GM18517 (cell line): Measurements from ENCODE around the gene OR4D2.
"Not testable (repeated sequence)": the region's sequence is repeated elsewhere in the genome, so short reads cannot be mapped to it uniquely, and the experiment has no call there.

Source experiments
- ATAC-seq: cut with Tn5 transposase; IDR thresholded peaks from one replicate; pipeline ENCODE4 v1.9.1; 2021; ENCODE audit warnings: mild to moderate bottlenecking, moderate library complexity; ENCODE audit not compliant: unreplicated experiment

Gene OR4D2

DNA sequence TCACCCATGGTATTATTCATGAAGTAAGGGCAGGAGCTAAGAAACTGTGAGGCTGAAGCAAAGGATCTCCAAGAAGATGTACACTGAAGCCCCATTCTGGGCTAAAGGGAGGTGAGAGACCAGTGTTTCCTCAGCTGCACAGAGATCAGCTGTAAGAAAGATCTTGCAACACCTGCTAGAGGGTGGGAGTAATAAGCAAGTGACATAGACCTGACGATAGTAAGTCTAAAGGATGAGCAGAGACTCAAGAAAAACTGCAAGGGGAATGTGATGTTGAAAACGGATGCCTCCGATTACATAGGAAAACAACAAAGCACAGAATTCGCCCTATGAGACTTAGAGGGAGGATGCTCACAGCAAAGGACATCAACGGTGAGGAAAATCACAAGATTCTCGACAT lies at the start of gene OR4D2:
Gene OR4D2 (plus strand): TSS at position 301 of the 400 bp plus-strand sequence. CDS start 2,674 bp downstream, outside the sequence.
- no peak for ATAC-seq

- ATAC-seq: no peak
Measured at GRCh38 chr17:58117382-58117781, 49.4 kb upstream of the OR4D2 start.

- ATAC-seq: no peak
Measured at GRCh38 chr17:58119491-58119890, 47.3 kb upstream of the OR4D2 start.

DNA sequence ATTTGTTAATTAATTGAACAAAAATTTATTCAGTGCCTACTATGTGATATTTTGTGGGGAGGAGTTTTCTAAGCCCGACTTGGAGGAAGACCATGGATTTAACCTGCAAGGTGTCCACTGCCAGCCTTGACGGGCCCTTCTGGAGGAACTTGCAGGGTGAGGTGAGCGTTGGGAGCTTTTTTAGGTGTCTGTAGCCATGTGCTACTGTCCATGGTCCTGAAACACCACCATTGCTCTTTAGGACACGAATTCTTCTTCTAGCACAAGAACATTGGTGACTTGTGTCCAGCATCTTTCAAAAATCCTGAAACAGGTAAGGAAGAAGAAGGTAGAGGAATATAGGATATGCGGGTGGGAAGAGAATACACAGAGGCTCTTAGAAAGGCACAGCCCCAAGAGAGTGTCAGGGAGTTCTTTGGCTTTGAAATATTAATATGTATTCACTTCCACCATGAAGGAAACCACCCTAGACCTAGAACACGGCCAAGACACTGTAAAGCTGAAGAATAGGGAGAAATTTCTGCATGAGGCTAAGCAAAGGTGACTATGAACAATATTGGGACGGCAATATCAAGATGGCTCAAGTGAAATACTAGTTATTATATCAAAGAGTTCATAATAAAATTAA lies 46.5 kb upstream of the OR4D2 start:
- ATAC-seq: no peak

- no peak for ATAC-seq
Measured at GRCh38 chr17:58121925-58122324, 44.9 kb upstream of the OR4D2 start.

DNA sequence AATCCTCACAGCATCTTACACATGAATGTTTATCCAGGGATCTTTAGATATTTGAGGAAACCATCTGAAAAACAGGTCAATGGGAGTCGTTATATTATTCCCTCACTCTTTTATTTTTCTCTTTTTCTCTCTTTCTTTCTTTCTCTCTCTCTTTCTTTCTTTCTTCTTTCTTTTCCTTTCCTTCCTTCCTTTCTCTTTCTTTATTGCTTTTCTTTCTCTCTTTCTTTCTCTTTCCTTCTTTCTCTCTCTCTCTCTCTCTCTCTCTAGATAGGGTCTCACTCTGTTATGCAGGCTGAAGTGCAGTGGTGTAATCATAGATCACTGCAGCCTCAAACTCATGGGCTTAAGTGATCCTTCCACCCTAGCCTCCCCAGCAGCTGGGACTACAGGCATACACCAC lies 38.9 kb upstream of the OR4D2 start:
- ATAC-seq: no peak

- ATAC-seq: not testable (repeated sequence)
Measured at GRCh38 chr17:58132697-58133096, 34.1 kb upstream of the OR4D2 start.

DNA sequence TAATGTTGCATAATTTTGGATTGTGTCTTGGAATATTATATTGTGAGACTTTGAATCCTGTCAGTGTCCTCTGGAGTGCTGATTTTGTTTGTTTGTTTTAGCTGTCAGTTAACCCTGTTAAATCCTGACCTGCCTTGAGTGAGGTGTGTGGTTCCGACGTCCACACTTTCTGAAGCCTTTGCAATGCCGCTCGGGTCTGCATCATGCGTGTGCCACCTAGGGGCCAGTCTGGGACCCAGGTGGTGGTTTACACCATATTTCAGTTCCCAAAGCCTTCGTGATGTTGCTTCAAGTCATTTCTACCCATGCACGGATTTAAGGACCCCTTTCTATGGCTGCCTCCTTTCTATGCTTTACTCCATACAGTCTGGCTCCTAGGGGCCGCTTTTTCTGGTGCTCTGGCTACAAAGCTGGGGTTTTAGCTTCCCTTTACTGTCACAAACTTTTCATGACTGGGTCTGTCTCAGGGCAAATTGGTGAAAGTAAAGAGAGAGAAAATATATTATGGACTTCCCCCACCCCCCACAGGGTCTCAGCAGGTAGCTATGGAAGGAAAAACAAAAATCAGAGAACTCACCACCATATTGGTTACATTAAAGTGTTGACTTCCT lies 30.0 kb upstream of the OR4D2 start:
- ATAC-seq: no peak

DNA sequence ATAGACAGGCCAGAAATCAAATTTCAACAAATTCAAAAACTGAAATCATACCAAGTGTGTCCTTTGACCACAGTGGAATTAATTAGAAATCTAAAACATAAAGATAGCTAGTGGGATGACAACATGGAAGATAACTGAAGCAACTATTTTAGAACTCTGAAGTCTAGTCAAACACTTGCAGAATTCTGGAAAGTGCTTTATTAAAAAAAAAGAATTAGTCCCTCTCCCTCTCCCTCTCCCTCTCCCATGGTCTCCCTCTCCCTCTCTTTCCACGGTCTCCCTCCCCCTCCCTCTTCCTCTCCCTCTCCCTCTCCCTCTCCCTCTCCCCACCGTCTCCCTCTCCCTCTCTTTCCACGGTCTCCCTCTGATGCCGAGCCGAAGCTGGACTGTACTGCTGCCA lies 25.3 kb upstream of the OR4D2 start:
- ATAC-seq: no peak

GRCh38 chr17:58143335-58143734 lies 23.4 kb upstream of the OR4D2 start:
- not testable (repeated sequence) for ATAC-seq

DNA sequence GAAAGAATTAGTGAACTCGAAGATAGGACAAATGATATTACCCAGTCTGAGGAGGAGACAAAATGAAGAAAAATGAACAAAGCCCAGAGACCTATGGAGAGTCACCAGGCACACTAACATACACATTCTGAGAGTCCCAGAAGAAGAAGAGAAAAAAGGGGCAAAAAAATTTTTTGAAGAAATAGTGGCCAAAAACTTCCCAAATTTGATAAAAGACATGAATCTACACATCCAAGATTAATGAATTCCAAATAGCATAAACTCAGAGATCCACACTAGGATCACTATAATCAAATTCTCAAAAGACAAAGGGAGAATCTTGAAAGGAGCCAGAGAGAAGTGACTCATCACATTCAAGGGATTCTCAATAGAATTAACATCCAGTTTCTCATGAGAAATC lies 22.0 kb upstream of the OR4D2 start:
- ATAC-seq: no peak

DNA sequence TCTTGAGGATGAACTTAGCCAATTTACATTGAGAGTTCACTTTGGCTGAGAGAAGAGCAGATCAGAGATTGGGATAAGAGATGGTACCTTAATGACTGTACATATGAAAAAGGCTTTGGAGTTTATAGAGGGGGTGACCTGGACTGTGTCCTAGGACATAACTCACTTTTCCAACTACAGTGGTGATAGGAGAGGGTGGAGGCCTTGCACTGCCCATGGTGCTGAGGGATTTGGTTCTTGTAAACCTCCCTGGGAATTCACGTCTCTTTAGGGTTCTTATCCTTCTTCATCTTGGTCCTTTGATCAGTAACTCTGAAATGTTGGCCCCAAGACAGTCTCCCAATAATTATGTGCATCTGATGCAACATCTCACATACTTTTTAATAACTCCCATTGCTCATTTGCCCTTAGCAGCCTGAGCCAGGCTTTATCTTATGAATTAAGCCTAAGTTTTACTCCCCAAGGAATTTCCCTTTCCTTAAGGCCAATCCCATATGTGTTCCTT lies 18.8 kb upstream of the OR4D2 start, which contains the start of gene OR4D1:
Gene OR4D1 (plus strand): TSS at position 455 of the 505 bp plus-strand sequence. CDS start 6,770 bp downstream, outside the sequence.
- no peak for ATAC-seq

DNA sequence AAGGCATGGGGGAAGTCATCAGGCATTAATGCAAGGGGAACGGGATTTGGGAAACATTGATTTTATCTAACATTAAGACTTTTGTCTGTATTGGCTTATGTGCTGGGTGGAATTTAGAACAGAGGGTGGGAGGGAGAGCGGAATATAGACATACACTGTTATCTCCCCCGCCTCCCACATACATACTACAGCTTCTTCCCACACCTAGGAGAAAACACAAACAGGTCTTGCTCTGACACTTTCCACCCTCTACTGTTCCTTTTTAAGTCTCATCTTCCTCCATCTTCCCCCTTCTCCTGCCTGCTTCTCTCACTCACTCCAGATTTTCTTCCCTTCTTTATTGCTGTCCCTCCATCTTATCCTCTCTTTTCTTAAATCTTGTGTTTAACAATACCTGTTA lies 18.2 kb upstream of the OR4D2 start:
- ATAC-seq: no peak

GRCh38 chr17:58150394-58150793 lies 16.4 kb upstream of the OR4D2 start:
- ATAC-seq: no peak

DNA sequence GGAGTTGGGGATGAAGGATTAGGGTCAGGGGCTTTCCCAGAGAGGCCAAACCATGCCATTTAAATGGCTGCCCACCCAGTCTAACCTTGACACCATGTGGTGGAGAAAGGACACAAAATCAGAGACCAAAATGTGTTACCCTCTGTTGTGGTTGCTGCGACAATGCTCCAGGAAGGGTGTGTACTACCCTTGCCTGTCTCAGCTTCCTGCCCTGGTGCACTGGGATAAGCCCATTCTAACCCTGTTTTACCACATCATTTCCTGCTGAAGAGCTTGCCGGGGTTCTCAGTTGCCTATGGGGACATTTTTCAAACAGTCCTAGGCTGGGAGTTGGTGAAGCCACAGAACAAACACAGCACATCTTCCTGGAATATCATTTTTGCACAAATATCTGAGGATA lies 13.7 kb upstream of the OR4D2 start:
- ATAC-seq: no peak

DNA sequence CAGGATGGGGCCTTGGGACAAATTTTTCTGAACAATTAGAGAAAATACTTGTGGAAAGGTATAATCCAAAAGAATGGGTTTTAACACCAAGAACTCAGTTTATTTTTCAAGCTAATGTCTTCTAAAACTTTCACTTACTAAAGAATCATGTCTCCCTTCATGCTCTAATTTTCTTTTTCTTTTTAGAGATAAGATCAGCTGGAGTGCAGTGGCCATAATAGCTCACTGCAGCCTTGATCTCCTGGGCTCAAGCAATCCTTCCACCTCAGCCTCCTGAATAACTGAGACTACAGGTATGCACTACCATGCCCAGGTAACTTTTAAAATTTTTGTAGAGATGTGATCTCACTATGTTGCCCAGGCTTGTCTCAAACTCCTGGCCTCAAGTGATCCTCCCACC lies 13.1 kb upstream of the OR4D2 start:
- no peak for ATAC-seq

DNA sequence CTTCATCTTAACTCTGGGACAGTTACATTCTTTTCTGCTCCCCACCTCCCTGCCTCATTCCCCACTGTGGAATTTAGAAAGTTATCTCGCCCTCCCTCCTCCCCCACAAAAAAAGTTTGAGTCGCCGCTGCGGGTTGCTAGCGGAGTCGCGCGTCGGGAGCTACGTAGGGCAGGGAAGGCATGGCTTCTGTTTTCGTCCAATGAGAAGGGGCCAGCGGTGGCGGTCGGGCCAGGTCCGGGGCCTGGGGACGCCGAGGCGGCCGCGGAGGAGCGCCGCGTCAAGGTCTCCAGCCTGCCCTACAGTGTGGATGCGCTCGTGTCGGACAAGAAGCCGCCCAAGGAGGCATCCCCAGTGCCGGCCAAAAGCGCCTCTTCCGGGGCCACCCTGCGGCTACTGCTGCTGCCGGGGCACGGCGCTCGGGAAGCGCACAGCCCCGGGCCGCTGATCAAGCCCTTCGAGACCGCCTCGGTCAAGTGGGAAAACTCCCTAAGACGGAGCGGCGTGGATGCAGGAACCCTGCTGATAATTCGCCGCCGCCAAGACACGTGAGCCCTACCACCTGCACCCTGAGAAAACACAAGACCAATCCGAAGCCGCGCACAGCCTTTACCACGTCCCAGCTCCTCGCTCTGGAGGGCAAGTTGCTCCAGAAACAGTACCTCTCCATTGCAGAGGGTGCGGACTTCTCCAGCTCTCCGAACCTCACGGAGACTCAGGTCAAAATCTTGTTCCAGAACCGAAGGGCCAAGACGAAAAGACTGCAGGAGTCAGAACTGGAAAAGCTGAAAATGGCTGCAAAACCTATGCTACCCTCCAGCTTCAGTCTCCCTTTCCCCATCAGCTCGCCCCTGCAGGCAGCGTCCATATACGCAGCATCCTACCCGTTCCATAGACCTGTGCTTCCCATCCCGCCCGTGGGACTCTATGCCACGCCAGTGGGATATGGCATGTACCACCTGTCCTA lies 9.7 kb upstream of the OR4D2 start:
- ATAC-seq: no peak

GRCh38 chr17:58158181-58158580 lies 8.6 kb upstream of the OR4D2 start:
- no peak for ATAC-seq

- no peak for ATAC-seq
Measured at GRCh38 chr17:58161566-58161965, 5.2 kb upstream of the OR4D2 start.

DNA sequence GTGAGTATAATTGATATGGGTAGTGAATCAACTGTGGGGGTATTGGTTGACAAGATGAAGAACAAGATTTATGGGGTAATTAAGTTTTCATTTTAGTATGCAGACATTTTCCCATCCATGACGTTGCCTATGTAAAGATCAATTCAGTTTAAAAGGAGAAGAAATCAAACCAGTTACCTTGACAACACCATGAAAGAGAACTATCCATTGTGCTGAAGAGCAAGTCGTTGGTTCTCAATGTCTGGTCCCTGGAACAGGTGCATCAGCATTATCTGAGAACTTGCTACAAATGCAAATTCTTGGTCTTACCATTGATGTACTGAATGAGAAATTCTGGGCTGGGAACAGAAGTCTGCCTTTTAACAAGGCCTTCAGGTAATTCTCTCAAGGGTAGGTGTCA lies 801 bp upstream of the OR4D2 start:
- ATAC-seq: no peak

DNA sequence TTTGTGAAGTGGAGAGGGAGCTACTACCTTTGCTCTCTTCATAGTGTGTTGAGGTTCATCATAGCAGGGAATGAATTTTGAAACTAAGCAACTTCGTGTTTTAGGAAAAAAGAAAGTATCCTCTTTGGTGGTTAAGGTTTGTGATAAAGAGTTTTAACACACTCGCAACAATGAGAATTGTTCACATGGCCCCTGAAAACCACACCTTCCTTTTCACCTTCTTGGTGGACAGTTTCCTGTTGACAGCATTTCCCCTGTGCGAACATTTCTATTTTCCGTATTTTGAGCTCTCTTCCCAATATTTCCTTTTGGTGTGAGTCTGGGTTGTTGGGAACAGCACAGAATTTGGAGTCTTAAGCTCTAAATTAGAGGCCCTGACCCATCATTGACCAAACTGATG lies 3.8 kb downstream of the OR4D2 start:
- ATAC-seq: no peak
